KBM-7 (cell line): ENCODE measurements around the gene GABBR1.

Experiments
- DNase-seq: peaks from one replicate; pipeline ENCODE4 v3.0.0-alpha.2; 2015
- in situ Hi-C: fragments of 300-500 bp; cut with MboI; formaldehyde crosslinking; loops from 2 replicates; pipeline ENCODE4 v1.14.3; 2020; ENCODE audit warnings: low sequenced_read_pairs, low pct_unique_long_range_greater_than_20kb, mixed read lengths

Gene GABBR1

DNA sequence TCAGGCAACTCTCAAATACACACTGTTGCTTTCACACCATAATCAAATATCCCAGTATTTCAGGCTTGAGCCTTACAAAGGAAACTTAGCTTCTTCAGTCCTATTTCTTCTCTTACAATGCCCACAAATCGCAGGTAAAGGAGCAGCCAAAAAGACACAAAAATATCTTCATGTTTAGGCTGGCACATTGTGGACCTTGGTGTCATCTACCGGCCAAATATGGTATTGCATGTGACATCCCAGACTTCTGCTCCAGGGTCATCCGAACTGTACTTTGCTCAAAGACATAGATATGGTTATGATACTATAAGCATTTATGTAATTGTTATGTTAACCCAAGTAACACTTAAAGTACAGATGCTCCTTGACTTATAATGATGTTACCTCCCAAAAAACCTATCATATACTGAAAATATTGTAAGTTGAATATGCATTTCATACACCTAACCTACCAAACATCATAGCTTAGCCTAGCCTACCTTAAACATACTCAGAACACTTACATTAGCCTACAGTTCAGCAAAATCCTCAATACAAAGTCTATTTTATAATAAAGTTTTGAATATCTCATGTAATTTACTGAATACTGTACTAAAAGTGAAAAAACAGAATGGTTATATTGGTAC lies 43.4 kb downstream of the GABBR1 start:
- DNase-seq, result peak; percentile 72
- in situ Hi-C loops, result no loop called here

- no peak for DNase-seq
- in situ Hi-C loops, result no loop called here
Measured at GRCh38 chr6:29584821-29585220, 48.2 kb downstream of the GABBR1 start, which contains the start of gene OR2H2. OR2H2 (plus strand) TSS chr6:29585121; CDS start chr6:29587945, 2,824 bp downstream.

DNA sequence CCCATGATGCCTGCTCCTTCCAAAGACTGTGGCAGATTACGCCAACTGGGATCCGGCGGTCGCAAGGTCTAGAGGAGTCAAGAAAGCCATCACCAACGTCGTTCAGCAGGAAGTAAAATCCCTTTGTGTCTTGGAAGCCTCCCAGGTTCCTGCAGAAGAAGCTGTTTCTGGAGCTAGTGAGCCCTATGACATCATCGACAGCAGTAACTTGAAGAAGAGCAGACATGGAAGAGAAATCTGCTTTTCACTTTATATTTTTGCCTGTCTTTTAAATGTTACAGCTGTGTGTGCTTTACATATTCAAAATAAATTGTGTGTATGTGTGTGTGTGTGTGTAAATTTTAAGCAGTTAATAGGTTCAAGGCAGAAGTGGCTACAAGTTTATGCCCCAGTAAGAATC lies 55.4 kb downstream of the GABBR1 start:
- in situ Hi-C loops, result no loop called here
- DNase-seq, result no peak

DNA sequence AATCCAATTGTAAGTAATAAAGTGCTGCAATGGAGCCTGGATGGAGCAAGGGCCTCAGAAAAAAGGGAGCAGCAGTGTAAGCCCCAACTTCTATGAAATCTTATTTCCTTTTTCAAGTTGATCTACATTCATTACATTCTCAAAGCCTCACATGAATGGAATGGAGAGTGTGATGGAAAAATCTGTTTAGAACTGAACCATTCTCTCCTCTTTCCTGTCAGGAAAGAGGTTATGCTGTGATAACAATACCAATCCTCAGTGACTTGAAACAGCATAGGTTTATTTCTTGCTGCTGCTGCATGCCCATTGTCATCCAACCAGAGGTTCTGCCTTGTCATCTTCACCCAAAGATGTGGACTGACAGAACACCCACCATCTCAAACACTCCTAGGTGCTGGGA lies 56.9 kb downstream of the GABBR1 start:
- in situ Hi-C loops, result no loop called here

GRCh38 chr6:29567991-29568390 lies 65.0 kb downstream of the GABBR1 start:
- in situ Hi-C loops, result no loop called here
- DNase-seq, result no peak

More for the DNA sequence above, 56.9 kb downstream of the GABBR1 start:
- no peak for DNase-seq

- DNase-seq, result no peak
- in situ Hi-C loops, result no loop called here
Measured at GRCh38 chr6:29567541-29567940, 65.4 kb downstream of the GABBR1 start.

DNA sequence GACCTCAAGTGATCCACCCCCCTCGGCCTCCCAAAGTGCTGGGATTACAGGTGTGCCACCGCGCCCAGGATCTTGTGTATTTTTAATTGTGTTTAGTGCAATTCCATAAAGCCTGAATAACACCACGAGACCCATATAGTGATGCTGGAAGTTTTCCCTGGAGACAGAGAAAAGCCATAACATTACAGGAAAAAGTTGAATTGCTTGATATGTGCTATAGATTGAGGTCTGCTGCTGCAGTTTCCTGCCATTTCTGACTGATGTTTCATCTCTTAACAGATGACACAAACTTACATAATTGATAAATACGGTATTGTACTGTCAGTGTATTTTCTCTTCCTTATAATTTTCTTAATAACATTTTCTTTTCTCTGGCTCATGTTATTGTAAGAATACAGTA lies 66.1 kb downstream of the GABBR1 start:
- DNase-seq, result no peak
- in situ Hi-C loops, result no loop called here

DNA sequence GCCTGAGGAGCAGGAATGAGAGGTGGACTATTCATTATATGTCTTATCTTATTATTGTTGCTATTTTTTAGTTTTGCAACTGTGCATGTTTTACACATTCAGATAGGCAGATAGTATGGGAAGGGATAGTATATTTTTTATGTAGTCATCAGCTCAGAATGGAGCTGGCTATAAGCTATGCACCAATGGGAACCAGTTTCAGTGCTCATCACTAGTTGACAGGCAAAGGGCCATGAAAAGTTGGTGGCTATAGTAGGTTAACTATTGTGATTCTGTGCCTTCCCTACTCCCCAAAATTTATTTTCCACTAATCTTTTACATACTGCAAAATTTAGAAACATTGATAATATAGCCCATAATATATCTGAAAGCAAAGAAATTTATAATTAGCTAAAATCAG lies 68.1 kb downstream of the GABBR1 start:
- DNase-seq, result no peak
- in situ Hi-C loops, result no loop called here

DNA sequence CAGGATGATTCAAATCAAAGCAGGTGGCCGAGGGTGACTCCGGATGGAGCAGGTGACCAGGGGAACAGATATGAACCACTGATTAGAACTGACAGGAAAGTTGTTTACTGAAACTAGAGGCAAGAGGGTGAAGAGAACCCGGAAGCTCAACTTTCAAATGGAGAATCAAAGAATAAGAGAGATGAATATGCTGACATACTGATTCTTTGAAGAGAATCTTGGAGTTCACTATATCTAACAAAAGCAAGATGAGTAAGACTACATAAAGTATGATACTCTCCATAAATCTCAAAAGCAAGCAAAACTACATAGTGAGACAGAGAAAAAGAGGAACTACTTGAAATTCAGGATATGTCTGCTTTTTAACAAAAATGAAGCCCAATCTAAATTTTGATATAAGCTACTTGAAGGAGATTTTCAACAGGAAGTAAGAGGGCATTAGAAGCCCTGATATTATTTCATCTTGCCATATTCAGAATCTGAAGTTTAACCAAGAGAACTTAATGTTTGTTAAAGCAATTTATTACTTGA lies 69.5 kb downstream of the GABBR1 start:
- DNase-seq, result peak; percentile 39

GRCh38 chr6:29561606-29562181 lies 71.3 kb downstream of the GABBR1 start:
- in situ Hi-C loops, result no loop called here
- DNase-seq, result no peak

More for the DNA sequence above, 69.5 kb downstream of the GABBR1 start:
- in situ Hi-C loops, result no loop called here

GRCh38 chr6:29561091-29561490 lies 71.9 kb downstream of the GABBR1 start:
- DNase-seq, result no peak
- in situ Hi-C loops, result no loop called here

GRCh38 chr6:29559524-29560287 lies 73.3 kb downstream of the GABBR1 start, which contains the start of gene UBD:
UBD (minus strand) TSS chr6:29559732; CDS start chr6:29559701, 31 bp downstream.
- in situ Hi-C loops, result no loop called here
- no peak for DNase-seq

DNA sequence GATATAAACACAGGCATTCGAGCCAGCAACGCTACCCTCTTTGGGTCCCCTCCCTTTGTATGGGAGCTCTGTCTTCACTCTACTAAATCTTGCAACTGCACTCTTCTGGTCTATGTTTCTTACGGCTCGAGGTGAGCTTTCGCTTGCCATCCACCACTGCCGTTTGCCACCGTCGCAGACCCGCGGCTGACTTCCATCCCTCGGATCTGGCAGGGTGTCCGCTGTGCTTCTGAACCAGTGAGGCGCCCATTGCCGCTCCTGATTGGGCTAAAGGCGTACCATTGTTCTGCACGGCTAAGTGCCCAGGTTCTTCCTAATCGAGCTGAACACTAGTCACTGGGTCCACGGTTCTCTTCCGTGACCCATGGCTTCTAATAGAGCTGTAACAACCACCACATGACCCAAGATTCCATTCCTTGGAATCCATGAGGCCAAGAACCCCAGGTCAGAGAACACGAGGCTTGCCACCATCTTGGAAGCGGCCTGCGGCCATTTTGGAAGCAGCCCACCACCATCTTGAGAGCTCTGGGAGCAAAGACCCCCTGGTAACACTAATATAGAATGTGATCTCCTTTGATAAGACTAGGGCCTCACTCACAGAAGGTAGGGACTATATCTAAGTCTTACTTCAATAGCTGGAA lies 74.4 kb downstream of the GABBR1 start:
- in situ Hi-C loops, result no loop called here
- DNase-seq, result no peak

GRCh38 chr6:29557320-29557719 lies 75.7 kb downstream of the GABBR1 start:
- in situ Hi-C loops, result no loop called here
- no peak for DNase-seq

DNA sequence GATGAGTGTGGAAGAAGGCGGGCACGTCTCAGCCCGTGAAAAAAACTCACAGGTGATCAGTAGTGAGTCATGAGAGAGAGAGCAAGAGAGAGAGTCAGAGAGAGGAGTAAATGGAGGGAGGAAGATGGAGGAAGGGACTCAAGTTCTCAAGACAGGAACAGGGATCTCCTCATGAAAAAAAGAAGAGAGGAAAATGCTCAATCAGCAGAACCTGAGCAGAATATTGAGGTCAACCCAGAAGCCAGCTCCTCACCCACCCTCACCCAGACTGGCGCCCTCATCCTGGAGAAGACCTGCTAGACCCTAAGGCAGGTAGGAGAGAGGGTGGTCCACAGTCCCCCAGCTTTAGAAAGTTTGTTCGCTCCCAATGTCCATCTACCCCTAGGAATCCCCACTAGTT lies 78.2 kb downstream of the GABBR1 start:
- in situ Hi-C loops, result no loop called here
- no peak for DNase-seq

- no peak for DNase-seq
Measured at GRCh38 chr6:29553268-29554057, 79.5 kb downstream of the GABBR1 start.

DNA sequence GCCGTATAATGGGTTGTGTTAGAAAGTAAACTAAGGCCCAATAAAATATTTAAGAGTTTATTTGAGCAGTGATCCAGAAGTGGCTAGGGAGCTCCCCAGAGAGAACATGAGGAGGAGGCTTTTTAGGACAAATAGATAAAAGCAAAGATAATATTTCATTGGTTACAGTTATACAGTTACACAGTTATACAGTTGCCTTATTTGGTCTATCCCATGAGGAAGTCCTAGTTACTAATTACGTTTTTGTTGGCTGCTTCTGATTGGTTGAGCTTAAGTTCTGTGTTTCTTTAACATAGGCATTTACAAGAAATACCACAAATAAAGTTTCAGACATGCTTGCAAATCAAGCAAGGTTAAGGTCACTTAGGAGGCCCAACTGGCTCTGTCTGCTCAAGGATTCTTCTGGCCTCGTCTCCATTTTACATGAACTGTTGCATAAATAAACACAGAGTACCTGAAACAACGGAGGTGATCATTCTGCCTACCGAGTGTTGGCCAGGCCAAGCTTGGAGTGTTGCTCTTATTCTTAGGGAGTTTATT lies 80.4 kb downstream of the GABBR1 start:
- peak; percentile 12 for DNase-seq
- in situ Hi-C loops, result no loop called here

More at GRCh38 chr6:29553268-29554057, 79.5 kb downstream of the GABBR1 start:
- in situ Hi-C loops, result no loop called here

DNA sequence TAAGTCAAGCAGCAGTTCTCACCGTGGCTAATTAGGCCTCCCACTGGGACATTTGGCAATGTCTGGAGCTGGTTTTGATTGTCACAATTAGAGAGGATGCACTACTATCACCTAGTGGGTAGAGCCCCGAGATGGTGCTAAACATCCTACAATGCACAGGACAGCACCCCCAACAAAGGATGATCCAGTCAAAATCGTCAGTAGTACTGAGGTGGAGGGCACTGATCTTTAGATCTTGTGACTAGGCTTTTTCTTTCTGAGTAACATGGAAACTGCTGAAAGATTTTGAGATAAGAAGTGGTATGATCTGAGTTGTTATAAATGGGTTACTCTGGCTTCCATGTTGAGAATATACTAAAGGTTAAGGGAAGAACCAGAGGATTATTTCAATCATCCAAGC lies 85.4 kb downstream of the GABBR1 start:
- DNase-seq, result no peak
- in situ Hi-C loops, result no loop called here
